ENCODE results near the gene IFT57.
"Not testable (repeated sequence)": the region's sequence is repeated elsewhere in the genome, so short reads cannot be mapped to it uniquely, and the experiment has no call there.

Gene IFT57

DNA sequence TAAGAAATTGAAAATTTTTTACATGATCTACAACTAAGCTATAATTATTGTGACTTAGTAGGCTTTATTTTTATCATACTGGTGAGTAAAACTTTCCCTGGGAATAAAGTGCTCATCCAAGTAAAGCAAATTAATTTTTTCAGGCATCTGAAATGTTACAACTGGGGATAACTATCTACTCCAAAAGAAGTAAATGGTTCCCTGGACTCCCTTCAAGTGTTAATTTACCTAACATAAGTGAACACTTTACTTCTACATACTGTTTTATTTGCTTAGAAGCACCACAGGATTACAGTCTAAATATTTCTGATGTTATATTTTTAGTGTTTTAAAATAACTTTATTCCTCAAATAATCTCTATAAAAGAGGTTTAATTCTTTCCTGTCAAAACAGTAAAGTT, 57.8 kb downstream of the IFT57 start:
- Histone ChIP-seq H3K4me3 (ENCODE audit: low read depth, low read length) (no peak overlapping the region), H3K9me3 (ENCODE audit: control insufficient read depth, insufficient read depth, low read depth, low read length) (no peaks in the 10 kb centered on the region), H3K27me3 (ENCODE audit: control insufficient read depth, insufficient read depth, low read length) (no peaks in the 10 kb centered on the region), H3K27ac (ENCODE audit: low read depth, low read length) (no peak overlapping the region), H3K36me3 (ENCODE audit: control insufficient read depth, insufficient read depth, low read length) (no peaks in the 10 kb centered on the region), H3K4me1 (ENCODE audit: control insufficient read depth, insufficient read depth, low read length) (no peaks in the 10 kb centered on the region), H3K9ac (ENCODE audit: low read length) (no peak overlapping the region)

DNA sequence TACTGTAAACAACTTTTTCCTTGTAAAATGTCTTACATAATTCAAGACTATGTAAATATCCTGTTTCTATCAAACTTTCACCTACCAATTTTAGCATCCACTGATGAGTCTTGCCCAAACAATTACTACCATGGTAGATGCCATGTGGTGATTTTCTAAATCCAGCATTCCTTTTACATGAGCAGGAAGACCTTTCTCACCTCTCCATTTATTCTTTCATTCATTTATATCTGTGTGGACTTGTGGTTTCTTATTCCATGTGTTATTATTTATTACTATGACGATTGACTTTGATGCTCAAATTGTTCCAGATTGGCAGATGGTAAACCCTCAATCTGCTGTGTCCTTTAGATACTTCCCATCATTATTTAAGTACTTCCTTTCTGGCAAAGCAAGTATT, 62.4 kb downstream of the IFT57 start:
- no peak overlapping the region for H3K27ac ChIP-seq (ENCODE audit: low read depth, low read length)
- no peaks in the 10 kb centered on the region for H3K4me1 ChIP-seq (ENCODE audit: control insufficient read depth, insufficient read depth, low read length)
- H3K36me3 ChIP-seq (ENCODE audit: control insufficient read depth, insufficient read depth, low read length), result no peaks in the 10 kb centered on the region
- no peak overlapping the region for H3K9ac ChIP-seq (ENCODE audit: low read length)
- H3K4me3 ChIP-seq (ENCODE audit: low read depth, low read length), result no peak overlapping the region
- no peaks in the 10 kb centered on the region for H3K9me3 ChIP-seq (ENCODE audit: control insufficient read depth, insufficient read depth, low read depth, low read length)
- no peaks in the 10 kb centered on the region for H3K27me3 ChIP-seq (ENCODE audit: control insufficient read depth, insufficient read depth, low read length)

DNA sequence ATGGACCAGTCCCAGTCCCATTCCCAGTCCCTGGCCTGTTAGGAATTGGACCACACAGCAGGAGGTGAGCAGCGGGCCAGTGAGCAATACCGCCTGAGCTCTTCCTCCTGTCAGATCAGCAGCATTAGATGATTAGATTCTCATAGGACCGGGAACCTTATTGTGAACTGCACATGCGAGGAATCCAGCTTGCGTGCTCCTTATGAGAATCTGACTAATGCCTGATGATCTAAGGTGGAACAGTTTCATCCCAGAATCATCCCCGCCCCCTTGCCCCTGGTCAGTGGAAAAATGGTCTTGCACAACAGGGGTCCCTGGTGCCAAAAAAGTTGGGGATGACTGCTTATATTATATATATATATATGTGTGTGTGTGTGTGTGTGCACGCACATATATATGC, 63.1 kb downstream of the IFT57 start:
- Histone ChIP-seq H3K4me1 (ENCODE audit: control insufficient read depth, insufficient read depth, low read length) (no peaks in the 10 kb centered on the region), H3K9ac (ENCODE audit: low read length) (no peak overlapping the region), H3K9me3 (ENCODE audit: control insufficient read depth, insufficient read depth, low read depth, low read length) (no peaks in the 10 kb centered on the region), H3K36me3 (ENCODE audit: control insufficient read depth, insufficient read depth, low read length) (no peaks in the 10 kb centered on the region), H3K27me3 (ENCODE audit: control insufficient read depth, insufficient read depth, low read length) (no peaks in the 10 kb centered on the region), H3K27ac (ENCODE audit: low read depth, low read length) (no peak overlapping the region), H3K4me3 (ENCODE audit: low read depth, low read length) (no peak overlapping the region)

GRCh38 chr3:108158251-108158650, 64.0 kb downstream of the IFT57 start:
- no peak overlapping the region for H3K9ac ChIP-seq (ENCODE audit: low read length)

DNA sequence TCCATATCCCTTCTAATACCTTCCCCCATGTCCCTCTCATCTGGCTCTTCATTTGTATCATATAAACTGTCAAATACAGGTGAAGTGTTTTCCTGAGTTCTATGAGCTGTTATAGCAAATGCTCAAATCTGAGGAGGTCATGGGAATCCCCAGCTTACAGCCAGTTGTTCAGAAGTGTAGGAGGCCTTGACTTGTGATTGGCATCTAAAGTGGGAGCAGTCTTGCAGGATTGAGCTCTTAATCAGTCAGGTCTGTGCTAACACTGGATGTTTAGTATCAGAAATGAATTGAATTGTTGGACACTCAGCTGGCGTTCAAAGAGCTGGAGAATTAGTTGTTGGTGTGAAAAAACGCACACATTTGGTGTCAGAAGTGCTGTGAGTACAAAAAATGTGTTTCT, 65.0 kb downstream of the IFT57 start:
- H3K36me3 ChIP-seq (ENCODE audit: control insufficient read depth, insufficient read depth, low read length), result no peaks in the 10 kb centered on the region
- no peaks in the 10 kb centered on the region for H3K9me3 ChIP-seq (ENCODE audit: control insufficient read depth, insufficient read depth, low read depth, low read length)
- peaks cover 5% of the 10 kb centered on the region; the same call in 1 of the 2 replicates for H3K4me1 ChIP-seq (ENCODE audit: control insufficient read depth, insufficient read depth, low read length)
- no peaks in the 10 kb centered on the region for H3K27me3 ChIP-seq (ENCODE audit: control insufficient read depth, insufficient read depth, low read length)
- no peak overlapping the region for H3K27ac ChIP-seq (ENCODE audit: low read depth, low read length)
- no peak overlapping the region for H3K4me3 ChIP-seq (ENCODE audit: low read depth, low read length)
- H3K9ac ChIP-seq (ENCODE audit: low read length), result no peak overlapping the region

More at GRCh38 chr3:108158251-108158650, 64.0 kb downstream of the IFT57 start:
- Histone ChIP-seq H3K4me3 (ENCODE audit: low read depth, low read length) (no peak overlapping the region), H3K27me3 (ENCODE audit: control insufficient read depth, insufficient read depth, low read length) (no peaks in the 10 kb centered on the region), H3K9me3 (ENCODE audit: control insufficient read depth, insufficient read depth, low read depth, low read length) (no peaks in the 10 kb centered on the region), H3K4me1 (ENCODE audit: control insufficient read depth, insufficient read depth, low read length) (peaks cover 5% of the 10 kb centered on the region; the same call in 1 of the 2 replicates), H3K36me3 (ENCODE audit: control insufficient read depth, insufficient read depth, low read length) (no peaks in the 10 kb centered on the region), H3K27ac (ENCODE audit: low read depth, low read length) (no peak overlapping the region)

DNA sequence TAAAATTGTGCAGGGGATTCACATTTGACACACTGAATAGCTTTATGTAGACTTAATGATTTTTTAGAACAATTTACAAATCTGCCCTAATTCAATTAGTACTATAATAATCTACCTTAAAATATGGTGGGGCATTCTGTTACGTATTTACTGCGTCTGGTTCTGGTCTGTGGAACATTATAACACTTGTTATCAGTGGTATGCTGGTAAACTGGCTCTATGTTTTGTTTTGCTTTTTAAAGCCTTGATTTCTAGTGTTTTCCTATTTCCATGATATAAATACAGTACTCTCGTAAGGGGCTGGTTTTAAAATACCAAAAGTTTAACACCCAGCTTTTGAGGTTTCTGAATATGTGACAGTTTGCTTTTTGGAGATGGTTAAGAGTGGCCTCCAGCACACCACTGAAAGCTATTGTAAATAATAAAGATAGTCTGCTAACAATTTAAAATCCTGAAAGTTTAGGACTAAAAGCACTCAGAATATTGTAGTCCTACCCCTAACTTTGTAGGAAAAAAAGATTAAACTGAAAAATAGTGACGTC, 65.8 kb downstream of the IFT57 start:
- peaks cover 5% of the 10 kb centered on the region; the same call in 1 of the 2 replicates for H3K4me1 ChIP-seq (ENCODE audit: control insufficient read depth, insufficient read depth, low read length)
- no peaks in the 10 kb centered on the region for H3K36me3 ChIP-seq (ENCODE audit: control insufficient read depth, insufficient read depth, low read length)
- no peak overlapping the region for H3K4me3 ChIP-seq (ENCODE audit: low read depth, low read length)
- no peak overlapping the region for H3K27ac ChIP-seq (ENCODE audit: low read depth, low read length)
- no peaks in the 10 kb centered on the region for H3K27me3 ChIP-seq (ENCODE audit: control insufficient read depth, insufficient read depth, low read length)
- H3K9ac ChIP-seq (ENCODE audit: low read length), result no peak overlapping the region
- H3K9me3 ChIP-seq (ENCODE audit: control insufficient read depth, insufficient read depth, low read depth, low read length), result no peaks in the 10 kb centered on the region

DNA sequence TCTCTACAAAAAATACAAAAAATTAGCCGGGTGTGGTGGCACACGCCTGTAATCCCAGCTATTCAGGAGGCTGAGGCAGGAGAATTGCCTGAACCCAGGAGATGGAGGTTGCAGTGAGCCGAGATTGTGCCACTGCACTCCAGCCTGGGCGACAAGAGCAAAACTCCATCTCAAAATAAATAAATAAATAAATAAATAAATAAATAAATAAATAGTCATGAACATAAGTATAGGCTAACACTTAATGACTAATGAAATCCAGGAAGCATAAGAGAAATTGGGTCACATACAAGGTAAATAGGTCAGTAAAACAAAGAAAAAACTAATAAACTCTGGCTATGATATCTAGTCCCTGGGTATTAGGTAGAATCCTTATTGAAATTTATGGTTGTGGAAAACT, 66.6 kb downstream of the IFT57 start:
- H3K4me3 ChIP-seq (ENCODE audit: low read depth, low read length); H3K27ac ChIP-seq (ENCODE audit: low read depth, low read length); H3K27me3 ChIP-seq (ENCODE audit: control insufficient read depth, insufficient read depth, low read length); H3K9ac ChIP-seq (ENCODE audit: low read length); H3K4me1 ChIP-seq (ENCODE audit: control insufficient read depth, insufficient read depth, low read length); H3K36me3 ChIP-seq (ENCODE audit: control insufficient read depth, insufficient read depth, low read length); H3K9me3 ChIP-seq (ENCODE audit: control insufficient read depth, insufficient read depth, low read depth, low read length): not testable (repeated sequence)

- Histone ChIP-seq H3K9me3 (ENCODE audit: control insufficient read depth, insufficient read depth, low read depth, low read length) (no peaks in the 10 kb centered on the region), H3K9ac (ENCODE audit: low read length) (no peak overlapping the region), H3K27ac (ENCODE audit: low read depth, low read length) (no peak overlapping the region), H3K4me3 (ENCODE audit: low read depth, low read length) (no peak overlapping the region), H3K27me3 (ENCODE audit: control insufficient read depth, insufficient read depth, low read length) (no peaks in the 10 kb centered on the region), H3K36me3 (ENCODE audit: control insufficient read depth, insufficient read depth, low read length) (no peaks in the 10 kb centered on the region), H3K4me1 (ENCODE audit: control insufficient read depth, insufficient read depth, low read length) (peaks cover 5% of the 10 kb centered on the region; the same call in 1 of the 2 replicates)
These were observed 68.7 kb downstream of the IFT57 start for GRCh38 chr3:108153451-108153981.

DNA sequence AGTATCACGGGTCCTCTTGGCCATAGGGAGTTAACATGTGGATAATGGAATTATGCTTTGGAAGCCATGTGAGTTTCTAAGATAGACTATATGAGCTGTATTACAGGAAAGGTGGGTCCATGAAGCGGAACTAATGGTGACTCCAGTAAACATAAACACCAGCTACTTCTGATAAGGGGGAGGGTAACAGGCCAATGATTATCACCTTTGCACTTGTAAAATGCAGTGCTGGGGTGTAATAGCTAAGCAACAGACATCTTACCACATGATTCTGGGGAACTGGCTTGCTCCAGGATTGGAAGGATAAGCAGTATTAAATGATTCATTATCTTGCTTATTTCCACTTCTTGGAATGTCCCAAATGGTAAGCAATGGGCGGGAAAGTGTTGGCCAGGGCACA, 70.0 kb downstream of the IFT57 start:
- H3K36me3 ChIP-seq (ENCODE audit: control insufficient read depth, insufficient read depth, low read length), result no peaks in the 10 kb centered on the region
- H3K4me3 ChIP-seq (ENCODE audit: low read depth, low read length), result no peak overlapping the region
- H3K27ac ChIP-seq (ENCODE audit: low read depth, low read length), result no peak overlapping the region
- H3K4me1 ChIP-seq (ENCODE audit: control insufficient read depth, insufficient read depth, low read length), result peaks cover 5% of the 10 kb centered on the region; the same call in 1 of the 2 replicates
- H3K9ac ChIP-seq (ENCODE audit: low read length), result no peak overlapping the region
- H3K9me3 ChIP-seq (ENCODE audit: control insufficient read depth, insufficient read depth, low read depth, low read length), result no peaks in the 10 kb centered on the region
- no peaks in the 10 kb centered on the region for H3K27me3 ChIP-seq (ENCODE audit: control insufficient read depth, insufficient read depth, low read length)

DNA sequence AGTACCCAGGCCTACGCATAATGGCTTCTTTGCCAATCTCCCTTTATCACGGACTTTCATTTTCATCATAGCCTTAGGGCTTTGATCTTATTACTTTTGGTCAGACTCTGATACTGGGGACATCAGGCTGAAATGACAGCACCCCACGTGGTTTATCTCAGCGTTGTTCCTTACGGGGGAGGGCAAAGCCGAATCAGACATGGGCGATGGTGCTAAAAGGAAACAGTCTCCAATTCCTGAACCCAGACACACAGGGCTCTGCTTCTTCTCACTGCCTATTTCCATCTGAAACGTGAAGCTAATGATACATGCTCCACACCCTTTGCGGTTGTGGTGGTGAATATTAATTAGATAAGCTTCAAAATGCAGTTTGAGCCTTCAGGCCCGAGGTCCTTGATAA, 72.0 kb downstream of the IFT57 start:
- Histone ChIP-seq H3K4me1 (ENCODE audit: control insufficient read depth, insufficient read depth, low read length) (peaks cover 5% of the 10 kb centered on the region; the same call in 1 of the 2 replicates), H3K9me3 (ENCODE audit: control insufficient read depth, insufficient read depth, low read depth, low read length) (peaks cover 14% of the 10 kb centered on the region; the same call in 1 of the 2 replicates), H3K27ac (ENCODE audit: low read depth, low read length) (no peak overlapping the region), H3K4me3 (ENCODE audit: low read depth, low read length) (no peak overlapping the region), H3K27me3 (ENCODE audit: control insufficient read depth, insufficient read depth, low read length) (no peaks in the 10 kb centered on the region), H3K36me3 (ENCODE audit: control insufficient read depth, insufficient read depth, low read length) (no peaks in the 10 kb centered on the region), H3K9ac (ENCODE audit: low read length) (no peak overlapping the region)

- Histone ChIP-seq H3K4me1 (ENCODE audit: control insufficient read depth, insufficient read depth, low read length) (no peaks in the 10 kb centered on the region), H3K36me3 (ENCODE audit: control insufficient read depth, insufficient read depth, low read length) (no peaks in the 10 kb centered on the region), H3K9me3 (ENCODE audit: control insufficient read depth, insufficient read depth, low read depth, low read length) (peaks cover 14% of the 10 kb centered on the region; the same call in 1 of the 2 replicates), H3K27ac (ENCODE audit: low read depth, low read length) (no peak overlapping the region), H3K4me3 (ENCODE audit: low read depth, low read length) (no peak overlapping the region), H3K27me3 (ENCODE audit: control insufficient read depth, insufficient read depth, low read length) (no peaks in the 10 kb centered on the region), H3K9ac (ENCODE audit: low read length) (no peak overlapping the region)
These were observed 76.1 kb downstream of the IFT57 start for GRCh38 chr3:108146139-108146538.
